ENCODE results near the gene ZNF281.
A peak's percentile ranks its signal among the peaks of the same experiment; 100 is the strongest.

The ZNF281 gene

GRCh38 chr1:200411406-200412257 is 1.8 kb upstream of the ZNF281 start:
- no peak overlapping the region for H3K4me3 ChIP-seq (IDR thresholded peaks at IDR 0.05; ENCODE audit: insufficient read depth, low read depth, low read length)
- no peaks in the 10 kb centered on the region for H3K27me3 ChIP-seq (ENCODE audit: insufficient read depth, low read depth)
- H2AFZ ChIP-seq (ENCODE audit: low read depth): no peak overlapping the region
- H3K4me1 ChIP-seq (ENCODE audit: low read depth, poor library complexity, severe bottlenecking): peaks cover 65% of the 10 kb centered on the region
- H3K9ac ChIP-seq: no peak overlapping the region
- H3K36me3 ChIP-seq (ENCODE audit: insufficient read depth): no peaks in the 10 kb centered on the region; the same call in 1 of the 2 replicates
- TF ChIP-seq CTCF (conservative IDR thresholded peaks at IDR 0.05; ENCODE audit: low read depth, low read length): no peak
- H3K27ac ChIP-seq: no peak overlapping the region
- peaks cover 29% of the 10 kb centered on the region for H3K79me2 ChIP-seq (ENCODE audit: insufficient read depth, low read depth)
- H4K20me1 ChIP-seq (ENCODE audit: insufficient read depth): no peaks in the 10 kb centered on the region
- no peak overlapping the region for H3K4me2 ChIP-seq

GRCh38 chr1:200410566-200410878 is 686 bp upstream of the ZNF281 start:
- Histone ChIP-seq H4K20me1 (ENCODE audit: insufficient read depth) (0 out of 2 replicates have a peak, but pooled peaks cover 5% of the 10 kb centered on the region), H3K27me3 (ENCODE audit: insufficient read depth, low read depth) (no peaks in the 10 kb centered on the region), H2AFZ (ENCODE audit: low read depth) (peak overlapping the region; percentile 94), H3K4me2 (peak overlapping the region; percentile 62), H3K9ac (peak overlapping the region; percentile 70; the same call in 1 of the 2 replicates), H3K4me1 (ENCODE audit: low read depth, poor library complexity, severe bottlenecking) (peaks cover 60% of the 10 kb centered on the region), H3K79me2 (ENCODE audit: insufficient read depth, low read depth) (peaks cover 40% of the 10 kb centered on the region), H3K4me3 (IDR thresholded peaks at IDR 0.05; ENCODE audit: insufficient read depth, low read depth, low read length) (peak overlapping the region; percentile 80), H3K36me3 (ENCODE audit: insufficient read depth) (no peaks in the 10 kb centered on the region; the same call in 1 of the 2 replicates), H3K27ac (peak overlapping the region; percentile 32; the same call in 1 of the 2 replicates)
- no peak for TF ChIP-seq CTCF (conservative IDR thresholded peaks at IDR 0.05; ENCODE audit: low read depth, low read length)

GRCh38 chr1:200409203-200409760 is 554 bp downstream of the ZNF281 start:
- peak overlapping the region; percentile 80 for H3K4me3 ChIP-seq (IDR thresholded peaks at IDR 0.05; ENCODE audit: insufficient read depth, low read depth, low read length)
- no peaks in the 10 kb centered on the region for H3K27me3 ChIP-seq (ENCODE audit: insufficient read depth, low read depth)
- H2AFZ ChIP-seq (ENCODE audit: low read depth): peak overlapping the region; percentile 94
- peak overlapping the region; percentile 70 for H3K9ac ChIP-seq
- 0 out of 2 replicates have a peak, but pooled peaks cover 6% of the 10 kb centered on the region for H4K20me1 ChIP-seq (ENCODE audit: insufficient read depth)
- H3K4me2 ChIP-seq: peak overlapping the region; percentile 62
- no peak for TF ChIP-seq CTCF (conservative IDR thresholded peaks at IDR 0.05; ENCODE audit: low read depth, low read length)
- H3K4me1 ChIP-seq (ENCODE audit: low read depth, poor library complexity, severe bottlenecking): peaks cover 48% of the 10 kb centered on the region
- no peaks in the 10 kb centered on the region; the same call in 1 of the 2 replicates for H3K36me3 ChIP-seq (ENCODE audit: insufficient read depth)
- H3K27ac ChIP-seq: peak overlapping the region; percentile 32
- H3K79me2 ChIP-seq (ENCODE audit: insufficient read depth, low read depth): peaks cover 40% of the 10 kb centered on the region

- H3K4me1 ChIP-seq (ENCODE audit: low read depth, poor library complexity, severe bottlenecking): peaks cover 44% of the 10 kb centered on the region
- H2AFZ ChIP-seq (ENCODE audit: low read depth): no peak overlapping the region
- H3K36me3 ChIP-seq (ENCODE audit: insufficient read depth): no peaks in the 10 kb centered on the region; the same call in 1 of the 2 replicates
- no peak overlapping the region for H3K27ac ChIP-seq
- H3K79me2 ChIP-seq (ENCODE audit: insufficient read depth, low read depth): peaks cover 46% of the 10 kb centered on the region
- H3K9ac ChIP-seq: no peak overlapping the region
- no peak overlapping the region for H3K4me3 ChIP-seq (IDR thresholded peaks at IDR 0.05; ENCODE audit: insufficient read depth, low read depth, low read length)
- 0 out of 2 replicates have a peak, but pooled peaks cover 6% of the 10 kb centered on the region for H4K20me1 ChIP-seq (ENCODE audit: insufficient read depth)
- no peaks in the 10 kb centered on the region for H3K27me3 ChIP-seq (ENCODE audit: insufficient read depth, low read depth)
- no peak for TF ChIP-seq CTCF (conservative IDR thresholded peaks at IDR 0.05; ENCODE audit: low read depth, low read length)
- peak overlapping the region; percentile 19; the same call in 1 of the 2 replicates for H3K4me2 ChIP-seq
Observed at GRCh38 chr1:200406161-200406797, 3.6 kb downstream of the ZNF281 start.

Data from KMS-11 (cell line).